Skin epidermis (tissue), 12 donors: ENCODE data around the gene ZDHHC12.

Source experiments
- H3K27ac ChIP-seq, 21 experiments: fragments of 200-600 bp; sonication (generic) in 11 of 21; one replicate each; pipeline ENCODE4 v1.5.0; 2020; ENCODE audit warnings: mild to moderate bottlenecking in 3 of 21, inconsistent platforms in 2 of 21, moderate library complexity in 2 of 21
- H3K4me3 ChIP-seq, 7 experiments: fragments of 200-600 bp; sonication (generic) in 2 of 7; one replicate each; pipeline ENCODE4 v1.5.0; 2020; ENCODE audit warnings: inconsistent platforms in 2 of 7, mild to moderate bottlenecking in 2 of 7, moderate library complexity in 1 of 7

The ZDHHC12 gene

DNA sequence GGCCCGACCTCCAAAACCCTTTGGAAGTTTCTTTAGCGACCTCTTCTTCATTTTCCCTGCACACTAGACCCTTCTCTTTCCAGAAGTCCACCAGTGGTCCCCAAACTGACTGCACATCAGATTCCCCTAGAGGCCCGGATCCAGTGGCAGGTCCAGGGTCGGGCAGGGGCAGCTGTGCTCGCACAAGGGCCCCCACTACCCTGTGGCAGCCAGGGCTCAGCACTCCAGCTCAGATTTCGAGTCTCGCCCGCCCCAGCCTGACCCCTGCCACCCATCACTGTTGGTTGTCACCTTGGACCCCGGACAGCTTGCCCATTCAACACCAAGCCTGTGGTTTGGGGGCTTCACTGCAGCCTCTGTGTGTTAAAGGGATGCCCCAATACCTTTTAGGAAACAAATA is 7.8 kb upstream of the ZDHHC12 start:
- no peak overlapping the region for H3K4me3 ChIP-seq
- no peak overlapping the region for H3K27ac ChIP-seq

DNA sequence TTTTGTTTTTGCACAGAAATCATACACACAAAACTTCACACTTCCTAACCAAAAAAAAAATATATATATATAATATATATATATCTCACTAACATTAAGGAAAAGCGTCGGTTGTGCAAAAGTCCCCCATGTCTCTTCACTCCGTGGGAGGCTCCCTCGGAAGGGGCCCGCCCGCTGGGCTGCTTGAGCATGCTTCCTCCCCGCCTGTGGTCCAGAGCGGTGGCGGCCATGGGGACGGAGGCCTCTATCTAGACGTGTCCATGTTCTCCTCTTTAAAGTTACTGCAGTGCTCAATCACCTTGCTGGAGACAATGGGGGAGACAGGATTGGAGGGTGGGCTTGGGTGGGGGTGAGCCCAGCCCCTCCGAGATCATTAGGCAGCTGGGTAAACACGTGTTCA is 7.2 kb upstream of the ZDHHC12 start:
- Histone ChIP-seq H3K27ac (no peak overlapping the region), H3K4me3 (no peak overlapping the region)

DNA sequence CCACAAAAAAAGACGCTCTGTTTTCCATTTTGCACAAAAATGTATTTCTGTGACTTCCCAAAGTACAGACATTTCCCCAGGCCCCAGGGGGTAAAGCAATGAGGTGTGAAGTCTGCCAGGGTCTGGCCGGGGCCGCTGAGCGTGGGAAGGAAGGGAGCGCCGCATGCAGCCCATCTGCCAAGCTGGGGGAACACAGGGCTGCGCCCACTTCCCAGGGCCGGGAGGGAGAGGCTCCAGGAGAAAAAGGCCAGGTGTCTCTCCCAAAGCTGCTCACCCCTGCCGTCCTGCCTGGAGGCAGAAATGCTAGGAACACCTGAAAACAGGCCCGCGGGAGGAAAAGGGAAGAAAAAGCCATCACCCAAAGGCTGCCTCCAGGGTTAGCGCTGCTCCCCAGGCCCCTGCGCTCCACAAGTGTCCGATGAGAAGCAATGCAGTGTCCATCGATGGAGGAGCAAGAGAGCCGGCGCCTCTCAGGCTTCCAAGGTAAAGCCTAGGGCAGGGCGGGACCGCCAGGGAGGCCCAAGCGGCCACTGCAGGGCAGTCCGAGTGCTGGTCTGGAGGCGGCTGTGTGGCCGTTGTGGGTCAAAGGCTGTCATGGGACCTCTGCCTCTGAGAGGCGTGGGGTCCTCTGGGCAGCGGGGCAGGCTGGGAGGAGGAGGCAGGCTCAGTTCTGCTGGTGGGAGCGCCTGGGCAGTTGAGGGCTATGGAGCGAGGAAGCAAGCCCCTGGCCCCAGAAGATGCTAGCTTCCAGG is 6.0 kb upstream of the ZDHHC12 start:
- H3K4me3 ChIP-seq: no peak overlapping the region
- no peak overlapping the region for H3K27ac ChIP-seq

DNA sequence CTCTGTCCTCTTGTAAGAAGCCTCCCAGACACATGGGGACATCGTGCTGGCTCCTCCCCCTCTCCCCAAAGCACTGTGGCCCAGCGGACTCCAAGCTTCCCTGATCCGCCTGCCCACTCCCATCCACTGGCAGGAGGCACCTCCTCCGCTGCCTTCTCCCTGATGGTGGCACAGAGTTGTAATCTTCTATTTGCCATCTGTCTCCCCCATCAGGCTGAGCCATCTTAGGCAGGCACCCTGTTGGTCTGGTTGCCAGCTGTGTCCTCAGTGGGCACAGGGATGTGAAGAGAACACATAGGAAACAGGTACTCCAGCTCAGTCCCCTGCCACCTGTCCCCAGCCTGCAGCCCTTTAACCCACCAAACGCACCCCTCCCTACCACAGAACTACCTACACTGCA is 5.4 kb upstream of the ZDHHC12 start:
- H3K27ac ChIP-seq: no peak overlapping the region

DNA sequence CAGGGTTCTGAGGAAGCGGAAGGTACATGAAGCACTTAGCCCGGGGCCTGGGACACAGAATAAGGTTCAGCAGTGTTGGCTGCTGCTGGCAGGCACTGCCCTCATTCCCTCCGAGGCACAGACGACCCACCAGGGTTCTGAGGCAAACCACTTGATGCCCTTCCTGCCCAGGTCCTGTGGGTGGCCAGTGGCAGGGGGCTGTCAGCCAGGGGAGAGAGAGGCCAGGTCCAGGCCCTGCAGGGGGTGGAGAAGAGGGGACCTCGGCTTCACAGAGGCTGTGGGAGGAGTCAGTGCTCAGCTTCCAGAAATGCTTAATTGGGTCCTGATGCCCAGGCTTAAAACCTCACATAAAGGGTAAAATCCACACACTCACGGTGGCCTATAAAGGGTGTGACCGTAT is 4.4 kb upstream of the ZDHHC12 start:
- H3K4me3 ChIP-seq: no peak overlapping the region

More for the DNA sequence above, 5.4 kb upstream of the ZDHHC12 start:
- H3K4me3 ChIP-seq: no peak overlapping the region

DNA sequence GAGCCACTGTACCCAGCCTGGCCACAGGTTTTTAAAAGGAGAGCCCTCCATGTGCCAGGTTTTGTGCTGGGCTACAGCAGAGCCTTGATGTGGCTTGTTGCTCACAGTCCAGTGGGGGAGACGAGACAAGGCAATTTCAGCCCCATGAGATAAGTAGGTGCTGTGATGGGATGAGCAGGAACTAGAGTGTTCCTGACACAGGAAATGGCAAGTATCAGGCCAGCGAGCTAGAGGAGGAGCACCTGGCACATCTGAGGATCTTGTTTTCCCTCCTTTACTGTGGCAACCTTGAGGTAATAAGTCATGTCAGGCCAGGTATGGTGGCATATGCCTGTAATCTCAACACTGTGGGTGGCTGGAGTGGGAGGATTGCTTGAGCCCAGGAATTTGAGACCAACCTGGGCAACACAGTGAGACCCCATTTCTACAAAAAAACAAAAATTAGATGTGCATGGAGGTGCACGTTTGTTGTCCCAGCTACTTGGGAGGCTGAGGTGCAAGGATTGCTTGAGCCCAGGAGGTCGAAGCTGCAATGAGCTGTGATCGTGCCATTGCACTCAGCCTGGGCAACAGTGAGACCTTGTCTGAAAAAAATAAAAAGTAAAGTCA is 3.8 kb upstream of the ZDHHC12 start:
- no peak overlapping the region for H3K4me3 ChIP-seq
- H3K27ac ChIP-seq: peak overlapping the region in 1 of 21 experiments; percentile 28

More for the DNA sequence above, 4.4 kb upstream of the ZDHHC12 start:
- H3K27ac ChIP-seq: no peak overlapping the region

DNA sequence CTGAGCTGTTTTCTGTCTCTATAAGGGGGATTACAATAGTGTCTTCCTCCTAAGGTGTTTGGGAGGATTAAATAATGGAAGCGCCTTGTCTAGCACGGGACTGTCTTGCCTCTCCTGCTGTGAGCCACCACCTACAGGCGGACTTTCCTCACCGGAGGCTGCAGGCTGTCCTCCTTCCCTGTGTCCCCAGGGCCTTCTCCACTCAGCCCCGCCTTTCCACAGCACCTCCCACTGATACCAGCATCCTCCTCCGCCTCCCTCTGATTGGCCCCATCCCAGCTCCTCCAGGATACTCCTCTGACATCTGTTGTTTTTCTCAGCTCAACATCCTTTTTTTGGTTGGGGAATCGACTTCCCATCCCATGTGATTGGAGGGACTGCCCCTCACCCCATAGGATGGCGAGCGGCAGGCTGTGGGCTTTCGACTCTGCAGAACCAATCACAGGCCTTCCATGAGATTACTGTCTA is 851 bp upstream of the ZDHHC12 start:
- Histone ChIP-seq H3K4me3 (peak overlapping the region; percentile 52 to 80 (median 68)), H3K27ac (peak overlapping the region in 15 of 21 experiments; percentile 23 to 88 (median 73))

DNA sequence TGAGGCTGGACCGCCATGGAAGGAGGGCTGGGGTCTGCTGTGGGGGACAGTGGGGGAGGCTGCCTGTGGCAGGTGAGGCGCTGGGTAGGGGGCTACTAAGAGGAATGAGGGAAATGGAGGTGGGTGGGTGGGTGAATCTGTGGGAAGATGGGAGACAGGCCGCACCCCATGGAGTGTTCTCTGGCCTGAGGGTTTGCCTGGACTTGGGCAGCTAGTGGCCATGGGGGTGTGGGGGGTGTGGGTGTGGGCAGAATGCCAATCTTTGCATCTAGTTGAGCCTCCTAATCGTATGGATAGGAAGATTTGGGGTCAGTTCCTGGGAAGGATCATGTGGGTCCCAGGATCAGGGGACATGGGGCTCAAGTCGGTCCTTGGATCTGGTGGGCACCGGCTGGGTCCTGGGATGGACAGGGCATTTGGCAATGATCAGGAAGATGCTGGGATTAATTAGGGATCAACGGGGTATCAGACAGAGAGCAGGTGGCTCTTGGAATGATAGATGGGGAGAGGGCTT is 518 bp downstream of the ZDHHC12 start:
- H3K4me3 ChIP-seq: peak overlapping the region; percentile 52 to 80 (median 68)
- H3K27ac ChIP-seq: peak overlapping the region; percentile 6 to 88 (median 73)

DNA sequence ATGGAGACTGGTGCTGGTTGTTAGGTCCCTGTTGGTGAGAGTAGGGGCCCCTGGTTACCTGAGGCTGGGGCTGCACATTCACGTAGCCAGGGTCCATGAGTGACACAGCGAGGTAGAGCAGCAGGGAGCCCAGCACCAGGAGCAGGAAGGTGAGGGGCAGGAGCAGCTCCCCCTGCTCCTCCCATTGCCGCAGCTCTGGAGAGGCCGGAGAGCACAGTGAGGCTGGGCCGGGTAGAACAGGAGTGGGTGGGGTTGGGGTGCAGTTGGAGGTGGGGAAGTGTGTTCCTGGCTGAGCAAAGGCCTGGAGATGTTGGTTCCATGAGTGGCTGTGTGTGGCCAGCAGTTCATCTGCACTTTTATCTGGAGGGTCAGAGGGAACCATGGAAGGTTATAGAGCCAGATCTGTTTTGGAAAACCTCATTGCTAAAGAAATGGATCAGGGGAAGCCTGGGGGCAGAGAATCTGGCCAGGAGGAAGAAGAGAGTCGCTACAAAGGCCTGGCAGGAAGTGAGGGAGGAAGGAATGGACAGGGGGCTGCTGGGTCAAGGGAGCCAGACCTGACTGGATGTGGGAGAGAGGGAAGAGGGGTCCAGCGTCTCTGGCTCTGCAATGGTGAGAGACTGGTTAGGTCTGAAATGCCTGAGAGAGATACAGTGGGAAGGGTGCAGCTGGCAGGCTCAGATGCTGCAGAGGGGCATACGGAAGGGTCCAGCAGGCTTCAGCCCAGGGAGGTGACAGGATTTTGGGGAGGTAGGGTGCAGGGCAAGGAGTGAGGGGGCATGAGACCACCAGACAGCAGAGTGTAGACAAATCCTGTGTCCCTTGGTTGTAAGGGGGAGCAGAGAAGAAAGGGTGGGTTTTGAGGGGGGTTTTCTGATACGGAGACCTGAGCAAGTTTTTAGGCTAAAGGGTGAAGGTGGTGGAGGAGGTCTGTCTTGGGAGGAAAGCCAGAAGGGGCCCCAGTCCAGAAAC is 1.3 kb downstream of the ZDHHC12 start:
- peak overlapping the region in 12 of 21 experiments; percentile 6 to 87 (median 73) for H3K27ac ChIP-seq
- H3K4me3 ChIP-seq: peak overlapping the region in 3 of 7 experiments; percentile 60 to 80 (median 68)

DNA sequence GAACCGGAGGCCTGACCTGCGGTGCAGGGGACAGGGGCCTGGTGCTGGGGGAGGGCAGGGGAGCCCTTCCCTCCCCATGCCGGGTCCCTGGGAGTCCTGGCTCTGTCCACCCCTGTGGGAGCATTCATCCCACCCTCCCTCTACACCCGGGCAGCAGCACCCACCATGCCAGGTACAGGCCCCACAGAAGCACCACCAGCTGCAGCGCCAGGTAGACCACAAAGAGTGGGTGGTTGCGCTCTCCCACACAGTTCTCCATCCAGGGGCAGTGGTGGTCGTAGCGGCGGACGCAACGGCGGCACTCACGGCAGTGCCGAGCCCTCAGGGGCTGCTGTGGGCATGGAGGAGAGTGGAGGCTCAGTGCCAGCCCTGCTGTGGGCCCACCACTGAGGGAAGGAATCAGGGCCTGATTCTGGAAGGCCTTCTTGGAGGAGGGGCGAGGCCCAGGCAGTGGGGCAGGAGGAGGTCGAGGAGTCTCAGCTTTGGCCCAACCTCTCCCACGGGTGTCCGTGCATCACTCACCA is 2.4 kb downstream of the ZDHHC12 start:
- H3K27ac ChIP-seq: no peak overlapping the region

DNA sequence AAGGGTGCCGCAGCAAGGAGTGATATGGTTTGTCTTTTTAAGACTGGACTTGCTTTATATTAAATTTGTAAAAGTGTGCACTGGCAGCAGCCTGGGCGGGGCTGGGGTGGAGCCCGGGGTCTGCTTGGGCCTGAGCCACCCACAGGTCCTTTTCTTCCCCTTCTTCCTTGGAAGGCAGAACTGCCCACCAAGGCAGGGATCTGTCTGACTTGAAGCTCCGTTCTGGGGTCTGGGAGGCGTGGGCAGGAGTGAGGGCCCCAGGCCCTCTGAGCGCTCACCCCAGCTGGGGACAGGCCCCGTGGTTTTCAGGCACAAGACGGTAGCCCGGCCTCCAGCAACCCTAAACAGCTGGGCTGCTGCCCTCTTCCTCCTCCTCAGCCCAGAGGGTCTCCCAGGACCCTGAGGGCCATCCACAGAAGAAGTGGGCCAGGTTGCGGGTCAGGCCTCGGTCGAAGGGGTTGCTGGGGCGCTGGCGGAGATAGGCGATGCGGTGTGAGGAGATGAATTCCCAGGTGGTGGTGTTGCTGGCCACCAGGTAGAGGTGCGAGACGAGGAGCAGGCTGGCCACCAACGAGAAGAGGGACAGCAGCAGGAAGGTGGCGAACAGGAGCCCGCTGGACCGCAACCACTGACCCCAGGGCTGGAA is 3.0 kb downstream of the ZDHHC12 start:
- Histone ChIP-seq H3K4me3 (no peak overlapping the region), H3K27ac (peak overlapping the region in 1 of 21 experiments; percentile 37)

More for the DNA sequence above, 2.4 kb downstream of the ZDHHC12 start:
- H3K4me3 ChIP-seq: no peak overlapping the region

DNA sequence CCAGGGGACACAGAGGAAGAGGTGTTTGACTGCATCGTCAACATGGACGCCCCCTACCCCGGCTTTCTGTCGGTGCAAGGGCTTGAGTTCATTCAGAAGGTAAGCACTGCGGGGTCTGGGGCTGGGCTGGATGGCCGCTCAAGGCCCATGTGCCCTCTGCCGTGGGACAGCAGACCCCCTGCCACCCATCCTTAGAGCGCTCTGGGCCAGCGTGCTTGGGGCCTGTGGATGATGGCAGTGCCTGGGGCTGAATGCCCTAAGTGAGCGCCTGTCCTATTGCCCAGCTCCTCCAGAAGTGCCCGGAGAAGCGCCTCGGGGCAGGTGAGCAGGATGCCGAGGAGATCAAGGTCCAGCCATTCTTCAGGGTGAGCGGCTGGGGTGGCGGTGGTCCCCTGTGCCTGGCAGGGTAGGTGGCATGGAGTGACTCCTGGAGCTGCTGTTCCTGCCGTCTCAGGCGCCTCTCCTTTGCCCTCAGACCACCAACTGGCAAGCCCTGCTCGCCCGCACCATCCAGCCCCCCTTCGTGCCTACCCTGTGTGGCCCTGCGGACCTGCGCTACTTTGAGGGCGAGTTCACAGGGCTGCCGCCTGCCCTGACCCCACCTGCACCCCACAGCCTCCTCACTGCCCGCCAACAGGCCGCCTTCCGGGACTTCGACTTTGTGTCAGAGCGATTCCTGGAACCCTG is 3.9 kb downstream of the ZDHHC12 start:
- Histone ChIP-seq H3K27ac (peak overlapping the region in 4 of 21 experiments; percentile 31 to 64 (median 50)), H3K4me3 (no peak overlapping the region)

DNA sequence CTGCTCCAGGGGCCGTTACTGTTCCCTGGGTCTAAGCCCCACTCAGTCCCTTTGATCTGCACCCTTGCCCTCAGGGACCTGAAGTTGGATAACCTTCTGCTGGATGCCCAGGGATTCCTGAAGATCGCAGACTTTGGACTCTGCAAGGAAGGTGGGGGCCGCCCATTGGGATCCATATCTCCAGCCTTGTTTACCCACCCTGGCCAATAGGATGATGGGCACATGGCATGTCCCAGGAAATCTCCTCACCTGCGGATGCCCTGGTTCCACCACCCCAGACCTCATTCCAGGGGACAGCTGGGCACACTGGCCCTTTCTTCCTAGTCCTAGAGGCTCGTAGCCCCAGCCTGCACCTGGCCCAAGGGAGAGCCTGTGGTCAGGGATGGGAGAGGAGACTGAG is 5.5 kb downstream of the ZDHHC12 start:
- H3K4me3 ChIP-seq: no peak overlapping the region
- H3K27ac ChIP-seq: no peak overlapping the region

DNA sequence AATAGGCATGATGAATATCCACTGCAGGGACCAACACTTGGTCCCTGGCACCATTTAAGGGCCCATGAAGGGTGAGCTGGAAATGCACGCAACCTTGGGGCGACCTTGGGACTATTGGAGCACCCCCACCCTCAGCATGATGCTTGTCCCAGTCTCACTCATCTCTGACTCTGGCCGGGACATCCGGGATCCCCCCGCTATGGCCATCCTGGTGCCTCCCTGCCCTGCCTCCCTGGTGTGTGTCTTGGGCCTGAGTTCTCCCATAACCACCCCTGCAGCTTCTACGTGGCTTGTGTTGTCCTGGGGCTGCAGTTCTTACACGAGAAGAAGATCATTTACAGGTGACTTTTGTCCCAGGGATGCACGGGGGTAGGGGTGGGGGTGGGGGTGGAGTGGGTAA is 5.9 kb downstream of the ZDHHC12 start:
- no peak overlapping the region for H3K4me3 ChIP-seq
- H3K27ac ChIP-seq: no peak overlapping the region

DNA sequence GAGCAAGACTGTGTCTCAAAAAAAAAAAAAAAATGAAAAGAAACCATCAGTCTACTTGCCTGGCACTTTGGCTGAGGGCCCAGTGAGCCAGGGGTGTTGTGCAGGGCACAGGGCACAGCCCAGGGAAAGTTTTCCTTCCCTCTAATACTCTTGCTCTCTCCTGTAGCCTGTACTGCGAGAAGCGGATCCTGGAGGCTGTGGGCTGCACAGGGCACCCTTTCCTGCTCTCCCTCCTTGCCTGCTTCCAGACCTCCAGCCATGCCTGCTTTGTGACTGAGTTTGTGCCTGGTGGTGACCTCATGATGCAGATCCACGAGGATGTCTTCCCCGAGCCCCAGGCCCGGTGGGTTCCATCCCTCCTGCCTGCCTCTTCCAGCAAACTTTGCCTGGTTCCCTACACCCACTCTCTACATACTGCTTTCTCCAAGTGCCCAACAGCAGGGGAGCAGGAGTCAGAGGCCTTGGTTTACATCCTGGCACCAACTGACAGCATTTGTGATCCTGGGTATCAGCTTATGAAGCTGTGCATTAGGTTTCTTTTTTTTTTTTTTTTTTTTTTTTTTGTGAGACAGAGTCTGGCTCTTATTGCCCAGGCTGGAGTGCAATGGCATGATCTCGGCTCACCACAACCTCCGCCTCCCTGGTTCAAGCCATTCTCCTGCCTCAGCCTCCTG is 7.2 kb downstream of the ZDHHC12 start:
- Histone ChIP-seq H3K27ac (no peak overlapping the region), H3K4me3 (no peak overlapping the region)

DNA sequence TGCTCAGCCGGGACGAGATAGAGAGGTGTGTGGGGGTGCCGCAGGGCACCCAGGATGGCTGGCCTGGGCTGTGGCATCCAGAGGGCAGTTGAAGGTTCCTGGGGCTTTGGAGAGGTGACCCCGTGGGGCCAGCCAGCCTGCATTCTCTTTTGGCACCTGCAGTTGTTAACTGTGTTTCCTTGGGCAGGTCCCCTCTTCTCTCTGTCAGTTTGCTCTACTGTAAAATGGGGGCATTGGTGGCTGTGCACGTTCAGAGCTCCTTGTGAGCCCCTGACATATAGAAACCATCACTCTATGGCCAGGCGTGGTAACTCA is 8.5 kb downstream of the ZDHHC12 start:
- H3K27ac ChIP-seq: no peak overlapping the region
- H3K4me3 ChIP-seq: no peak overlapping the region

DNA sequence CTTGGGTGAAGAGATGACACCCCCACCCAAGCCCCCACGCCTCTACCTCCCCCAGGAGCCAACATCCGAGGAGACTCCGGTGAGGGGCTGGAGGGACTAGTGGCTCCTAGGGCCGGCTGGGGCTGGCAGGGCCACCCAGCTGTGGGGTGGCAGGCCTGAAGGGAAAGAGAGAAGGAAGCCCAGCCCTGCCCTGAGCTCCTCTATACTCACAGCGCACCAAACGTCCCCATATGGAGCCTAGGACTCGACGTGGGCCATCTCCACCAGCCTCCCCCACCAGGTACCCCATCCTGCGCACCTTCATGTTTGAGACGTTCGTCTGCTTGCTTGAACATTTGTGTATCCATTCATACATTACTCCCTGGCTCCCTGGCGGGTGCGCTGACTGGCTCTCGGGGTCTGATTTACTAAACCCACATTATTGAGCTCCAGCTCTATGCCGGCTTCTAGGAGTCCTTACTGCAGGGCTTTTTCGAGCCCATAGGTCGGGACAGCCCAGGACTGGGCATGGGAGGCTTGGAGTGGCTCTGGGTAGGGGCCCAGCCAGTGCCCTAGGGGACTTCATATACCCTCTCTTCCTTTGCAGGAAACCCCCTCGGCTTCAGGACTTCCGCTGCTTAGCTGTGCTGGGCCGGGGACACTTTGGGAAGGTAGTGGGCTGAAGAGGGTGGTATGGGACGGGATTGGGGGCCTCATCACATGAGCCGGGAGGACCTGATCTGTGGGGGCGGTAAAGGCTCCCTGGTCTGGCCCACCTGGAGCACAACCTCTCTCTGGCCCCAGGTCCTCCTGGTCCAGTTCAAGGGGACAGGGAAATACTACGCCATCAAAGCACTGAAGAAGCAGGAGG is 9.1 kb downstream of the ZDHHC12 start:
- no peak overlapping the region for H3K27ac ChIP-seq
- no peak overlapping the region for H3K4me3 ChIP-seq
